Measurements from ENCODE around the gene LNPK. TPM values are rescaled to one million over a fixed set of nuclear protein-coding genes. Genes with fewer than 3 reads are reported as not detected.
"Not testable (repeated sequence)": the region's sequence is repeated elsewhere in the genome, so short reads cannot be mapped to it uniquely, and the experiment has no call there.

Gene LNPK
- total RNA-seq, 1 donor from 2014 or later = 32.3 TPM

DNA sequence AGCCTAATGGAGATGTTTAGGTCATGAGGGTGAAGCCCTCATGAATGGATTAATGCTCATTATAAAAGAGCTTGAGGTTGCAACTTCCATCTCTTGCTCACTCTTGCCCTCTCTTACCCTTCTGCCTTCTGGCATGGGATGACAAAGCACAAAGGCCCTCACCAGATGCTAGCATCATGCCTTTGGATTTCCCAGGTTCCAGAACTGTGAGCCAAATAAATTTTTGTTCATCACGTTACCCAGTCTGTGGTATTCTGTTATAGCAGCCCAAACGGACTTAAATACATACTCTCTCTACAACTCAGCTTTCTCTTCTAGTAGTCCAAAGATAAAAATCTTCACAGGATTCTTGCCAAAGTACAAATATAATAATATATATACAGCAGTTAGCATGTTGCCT is 75.8 kb downstream of the LNPK start:
- no peaks in the 10 kb centered on the region for H3K27me3 ChIP-seq (ENCODE audit: low read depth)
- no peaks in the 10 kb centered on the region for H3K4me1 ChIP-seq
- TF ChIP-seq, protein P1, sequence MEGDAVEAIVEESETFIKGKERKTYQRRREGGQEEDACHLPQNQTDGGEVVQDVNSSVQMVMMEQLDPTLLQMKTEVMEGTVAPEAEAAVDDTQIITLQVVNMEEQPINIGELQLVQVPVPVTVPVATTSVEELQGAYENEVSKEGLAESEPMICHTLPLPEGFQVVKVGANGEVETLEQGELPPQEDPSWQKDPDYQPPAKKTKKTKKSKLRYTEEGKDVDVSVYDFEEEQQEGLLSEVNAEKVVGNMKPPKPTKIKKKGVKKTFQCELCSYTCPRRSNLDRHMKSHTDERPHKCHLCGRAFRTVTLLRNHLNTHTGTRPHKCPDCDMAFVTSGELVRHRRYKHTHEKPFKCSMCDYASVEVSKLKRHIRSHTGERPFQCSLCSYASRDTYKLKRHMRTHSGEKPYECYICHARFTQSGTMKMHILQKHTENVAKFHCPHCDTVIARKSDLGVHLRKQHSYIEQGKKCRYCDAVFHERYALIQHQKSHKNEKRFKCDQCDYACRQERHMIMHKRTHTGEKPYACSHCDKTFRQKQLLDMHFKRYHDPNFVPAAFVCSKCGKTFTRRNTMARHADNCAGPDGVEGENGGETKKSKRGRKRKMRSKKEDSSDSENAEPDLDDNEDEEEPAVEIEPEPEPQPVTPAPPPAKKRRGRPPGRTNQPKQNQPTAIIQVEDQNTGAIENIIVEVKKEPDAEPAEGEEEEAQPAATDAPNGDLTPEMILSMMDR (IDR thresholded peaks at IDR 0.05) = no peak
- ATAC-seq = no peak
- intact Hi-C loops (cut with DNase I) = no loop called here
- no peak overlapping the region for H3K27ac ChIP-seq
- DNase-seq = no peak
- H3K4me3 ChIP-seq = no peak overlapping the region
- no peaks in the 10 kb centered on the region for H3K9me3 ChIP-seq
- H3K36me3 ChIP-seq = peaks cover 9% of the 10 kb centered on the region

- Histone ChIP-seq H3K4me1 (no peaks in the 10 kb centered on the region), H3K9me3 (no peaks in the 10 kb centered on the region), H3K4me3 (no peak overlapping the region), H3K27me3 (ENCODE audit: low read depth) (no peaks in the 10 kb centered on the region), H3K27ac (no peak overlapping the region), H3K36me3 (no peaks in the 10 kb centered on the region)
- TF ChIP-seq, protein P1 (IDR thresholded peaks at IDR 0.05) = no peak
- intact Hi-C loops (cut with DNase I) = no loop called here
- ATAC-seq (no peak), DNase-seq (no peak)
These were observed 79.9 kb downstream of the LNPK start for GRCh38 chr2:175922160-175922559.

DNA sequence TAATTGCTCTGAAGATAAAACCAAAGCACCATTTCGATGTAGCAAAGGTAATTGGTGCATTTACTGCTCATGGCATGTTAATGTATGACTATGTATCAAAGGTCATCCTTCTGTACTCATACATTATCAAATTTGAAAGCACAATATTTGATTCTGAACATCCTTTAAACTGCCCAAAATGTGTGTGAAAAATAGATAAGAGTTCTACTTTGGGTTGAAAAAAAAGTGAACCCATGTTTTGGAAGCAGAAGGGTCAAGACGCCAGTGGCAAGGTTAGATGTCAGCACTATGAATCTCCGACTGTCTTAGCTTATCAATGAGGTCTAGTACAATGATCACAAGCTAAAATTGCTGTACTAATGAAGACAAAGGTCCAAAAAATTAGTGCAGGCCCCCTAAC is 83.1 kb downstream of the LNPK start:
- intact Hi-C loops (cut with DNase I) = no loop called here
- H3K36me3 ChIP-seq = no peaks in the 10 kb centered on the region
- no peak for DNase-seq
- no peaks in the 10 kb centered on the region for H3K27me3 ChIP-seq (ENCODE audit: low read depth)
- no peaks in the 10 kb centered on the region for H3K9me3 ChIP-seq
- ATAC-seq = no peak
- H3K4me3 ChIP-seq = no peak overlapping the region
- TF ChIP-seq, protein P1 (IDR thresholded peaks at IDR 0.05) = no peak
- no peak overlapping the region for H3K27ac ChIP-seq
- H3K4me1 ChIP-seq = no peaks in the 10 kb centered on the region

- intact Hi-C loops (cut with DNase I) = no loop called here
These were observed 87.2 kb downstream of the LNPK start for GRCh38 chr2:175914846-175915245.

DNA sequence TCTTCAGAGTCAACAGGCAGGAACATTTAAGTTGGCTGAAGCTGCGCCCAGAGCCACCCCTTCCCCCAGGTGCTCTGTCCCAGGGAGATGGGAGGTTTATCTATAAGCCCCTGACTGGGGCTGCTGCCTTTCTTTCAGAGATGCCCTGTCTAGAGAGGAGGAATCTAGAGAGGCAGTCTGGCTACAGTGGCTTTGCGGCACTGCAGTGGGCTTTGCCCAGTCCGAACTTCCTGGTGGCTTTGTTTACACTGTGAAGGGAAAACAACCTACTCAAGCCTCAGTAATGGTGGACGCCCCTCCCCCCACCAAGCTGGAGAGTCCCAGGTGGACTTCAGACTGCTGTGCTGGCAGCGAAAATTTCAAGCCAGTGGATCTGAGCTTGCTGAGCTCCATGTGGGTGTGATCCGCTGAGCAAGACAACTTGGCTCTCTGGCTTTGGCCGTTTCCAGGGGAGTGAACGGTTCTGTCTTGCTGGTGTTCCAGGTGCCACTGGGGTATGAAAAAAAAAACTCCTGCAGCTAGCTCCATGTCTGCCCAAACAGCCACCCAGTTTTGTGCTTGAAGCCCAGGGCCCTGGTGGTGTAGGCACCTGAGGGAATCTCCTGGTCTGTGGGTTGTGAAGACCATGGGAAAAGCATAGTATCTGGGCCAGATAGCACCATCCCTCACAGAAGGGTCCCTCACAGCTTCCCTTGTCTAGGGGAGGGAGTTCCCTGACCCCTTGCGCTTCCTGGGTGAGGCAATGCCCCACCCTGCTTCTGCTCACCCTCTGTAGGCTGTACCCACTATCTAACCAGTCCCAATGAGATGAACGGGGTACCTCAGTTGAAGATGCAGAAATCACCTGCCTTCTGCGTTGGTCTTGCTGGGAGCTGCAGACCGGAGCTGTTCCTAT is 88.0 kb downstream of the LNPK start:
- intact Hi-C loops (cut with DNase I); H3K27me3 ChIP-seq (ENCODE audit: low read depth); H3K4me1 ChIP-seq; H3K4me3 ChIP-seq; ATAC-seq; DNase-seq; H3K27ac ChIP-seq; H3K36me3 ChIP-seq; H3K9me3 ChIP-seq: not testable (repeated sequence)

More at GRCh38 chr2:175914846-175915245, 87.2 kb downstream of the LNPK start:
- H3K36me3 ChIP-seq = no peaks in the 10 kb centered on the region
- no peaks in the 10 kb centered on the region for H3K4me1 ChIP-seq
- ATAC-seq = no peak
- DNase-seq = no peak
- no peak overlapping the region for H3K4me3 ChIP-seq
- TF ChIP-seq, protein P1 (IDR thresholded peaks at IDR 0.05) = no peak
- H3K9me3 ChIP-seq = no peaks in the 10 kb centered on the region
- no peaks in the 10 kb centered on the region for H3K27me3 ChIP-seq (ENCODE audit: low read depth)
- H3K27ac ChIP-seq = no peak overlapping the region

DNA sequence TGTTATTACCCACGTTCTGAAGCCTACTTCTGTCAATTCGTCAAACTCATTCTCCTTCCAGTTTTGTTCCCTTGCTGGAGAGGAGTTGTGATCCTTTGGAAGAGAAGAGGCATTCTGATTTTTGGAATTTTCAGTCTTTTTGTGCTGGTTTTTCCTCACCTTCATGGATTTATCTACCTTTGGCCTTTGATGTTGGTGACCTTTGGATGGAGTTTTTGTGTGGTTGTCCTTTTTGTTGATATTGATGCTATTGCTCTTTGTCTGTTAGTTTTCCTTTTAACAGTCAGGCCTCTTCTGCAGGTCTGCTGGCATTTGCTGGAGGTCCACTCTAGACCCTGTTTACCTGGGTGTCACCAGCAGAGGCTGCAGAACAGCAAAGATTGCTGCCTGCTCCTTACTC is 88.8 kb downstream of the LNPK start:
- intact Hi-C loops (cut with DNase I); H3K4me1 ChIP-seq; H3K9me3 ChIP-seq; H3K27me3 ChIP-seq (ENCODE audit: low read depth); ATAC-seq; H3K27ac ChIP-seq; DNase-seq; H3K36me3 ChIP-seq; H3K4me3 ChIP-seq: not testable (repeated sequence)

Data from lower lobe of right lung (tissue), 2 donors.